ENCODE results near the gene RAD18. TPM values are rescaled to one million over a fixed set of nuclear protein-coding genes. Genes with fewer than 3 reads are reported as not detected.

The RAD18 gene
- total and polyA plus RNA-seq, 9 of the 15 experiments (the other 6 are each of a cell fraction or from before 2014, with no cell fraction given), result 19.2 to 49.4 (median 34.4) TPM

DNA sequence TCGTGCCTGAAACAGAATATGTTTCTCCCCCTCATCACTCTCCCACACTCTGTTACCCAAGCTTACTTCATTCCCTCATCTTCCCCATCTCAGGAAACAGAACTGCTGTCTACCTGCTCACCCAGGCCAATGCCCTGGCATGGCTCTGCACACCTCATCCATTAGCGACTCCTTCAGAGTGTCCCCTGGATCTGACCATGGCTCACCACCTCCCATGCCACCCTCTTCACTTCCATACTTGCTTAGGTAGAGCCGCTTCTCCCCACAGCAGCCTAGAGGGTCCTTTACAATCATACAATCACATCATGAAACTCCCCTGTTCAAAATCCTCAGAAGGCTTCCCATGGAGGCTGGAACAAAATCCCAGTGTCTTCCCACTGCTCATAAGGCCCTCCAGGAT is 33.9 kb upstream of the RAD18 start:
- in situ Hi-C loops (cut with MboI), result no loop called here

More for the DNA sequence above, 33.9 kb upstream of the RAD18 start:
- no peak for DNase-seq (ENCODE audit: extremely low read depth in 1 of 4, low spot score in 3 of 4)
- Histone ChIP-seq H3K9ac (ENCODE audit: insufficient read depth in 1 of 2, low read depth in 2 of 2, low read length in 2 of 2) (no peak overlapping the region), H2AFZ (ENCODE audit: low read depth, low read length) (no peak overlapping the region), H3K27me3 (ENCODE audit: control insufficient read depth in 2 of 2, insufficient read depth in 2 of 2, low read length in 2 of 2) (peaks cover 38 to 57% of the 10 kb centered on the region in 2 experiments), H4K20me1 (replicated peaks; ENCODE audit: control insufficient read depth, insufficient read depth, low read length) (0 out of 2 replicates have a peak, but pooled peaks cover 6% of the 10 kb centered on the region), H3K79me2 (ENCODE audit: control insufficient read depth, insufficient read depth, low read length) (no peaks in the 10 kb centered on the region), H3K9me3 (replicated peaks; ENCODE audit: control insufficient read depth, insufficient read depth, low read depth, low read length) (no peaks in the 10 kb centered on the region), H3K36me3 (ENCODE audit: control insufficient read depth, insufficient read depth, low read length) (no peaks in the 10 kb centered on the region), H3K4me1 (replicated peaks in 1 of 2; ENCODE audit: control insufficient read depth in 2 of 2, insufficient read depth in 2 of 2, low read length in 2 of 2) (no peaks in the 10 kb centered on the region), H3K4me2 (ENCODE audit: insufficient read depth, low read length) (no peak overlapping the region), H3K9me1 (ENCODE audit: control insufficient read depth, insufficient read depth, low read length) (peaks cover 6% of the 10 kb centered on the region), H3K27ac (ENCODE audit: extremely low read depth, low read depth, low read length) (no peak overlapping the region), H3K4me3 (no peak overlapping the region)
- no TSS peak for BruUV-seq (replicated peaks)
- TF ChIP-seq ZFPM2 (CRISPR knock-in tag; IDR thresholded peaks at IDR 0.05), result no peak
- no peak for TF ChIP-seq THRA (IDR thresholded peaks at IDR 0.05)
- TF ChIP-seq ERF (CRISPR knock-in tag; IDR thresholded peaks at IDR 0.05), result no peak
- no peak for ATAC-seq
- 3% methylated on average over 3 of the region's 3 CpGs for WGBS (ENCODE audit: insufficient coverage, low coverage, missing lambda C conversion rate)
- ChIA-PET CTCF (ENCODE audit: low intra/inter-chr PET ratio) (no interaction called here), POLR2A (interaction anchor here (0.6 kb wide), 2 partner anchors 14 to 1765 kb away, joined by 3 to 4 read pairs; no protein-coding TSS in a partner anchor)
- intact Hi-C loops (cut with micrococcal nuclease), result no loop called here
- FAIRE-seq, result no peak
